ENCODE results near the gene CCDC74B.
"Not testable (repeated sequence)": the region's sequence is repeated elsewhere in the genome, so short reads cannot be mapped to it uniquely, and the experiment has no call there.

The CCDC74B gene

GRCh38 chr2:130127726-130128125 is 17.2 kb downstream of the CCDC74B start:
- not testable (repeated sequence) for H3K4me1 Mint-ChIP-seq (ENCODE audit: low read depth); H3K9me3 Mint-ChIP-seq; H3K27me3 Mint-ChIP-seq (ENCODE audit: low read depth); H3K36me3 Mint-ChIP-seq (ENCODE audit: low read depth); H3K27ac Mint-ChIP-seq; H3K4me3 Mint-ChIP-seq

GRCh38 chr2:130120924-130121323 is 24.0 kb downstream of the CCDC74B start:
- H3K36me3 Mint-ChIP-seq (ENCODE audit: low read depth); H3K4me1 Mint-ChIP-seq (ENCODE audit: low read depth); H3K9me3 Mint-ChIP-seq; H3K27me3 Mint-ChIP-seq (ENCODE audit: low read depth); H3K4me3 Mint-ChIP-seq; H3K27ac Mint-ChIP-seq: not testable (repeated sequence)

GRCh38 chr2:130102597-130103363 is 42.1 kb downstream of the CCDC74B start:
- H3K36me3 Mint-ChIP-seq (ENCODE audit: low read depth); H3K4me3 Mint-ChIP-seq; H3K27me3 Mint-ChIP-seq (ENCODE audit: low read depth); H3K4me1 Mint-ChIP-seq (ENCODE audit: low read depth); H3K27ac Mint-ChIP-seq; H3K9me3 Mint-ChIP-seq: not testable (repeated sequence)
